ENCODE results near the gene ENGASE. TPM values are rescaled to one million over a fixed set of nuclear protein-coding genes. Genes with fewer than 3 reads are reported as not detected.

The ENGASE gene
- total RNA-seq, 1 donor from 2014 or later = 76.2 TPM

DNA sequence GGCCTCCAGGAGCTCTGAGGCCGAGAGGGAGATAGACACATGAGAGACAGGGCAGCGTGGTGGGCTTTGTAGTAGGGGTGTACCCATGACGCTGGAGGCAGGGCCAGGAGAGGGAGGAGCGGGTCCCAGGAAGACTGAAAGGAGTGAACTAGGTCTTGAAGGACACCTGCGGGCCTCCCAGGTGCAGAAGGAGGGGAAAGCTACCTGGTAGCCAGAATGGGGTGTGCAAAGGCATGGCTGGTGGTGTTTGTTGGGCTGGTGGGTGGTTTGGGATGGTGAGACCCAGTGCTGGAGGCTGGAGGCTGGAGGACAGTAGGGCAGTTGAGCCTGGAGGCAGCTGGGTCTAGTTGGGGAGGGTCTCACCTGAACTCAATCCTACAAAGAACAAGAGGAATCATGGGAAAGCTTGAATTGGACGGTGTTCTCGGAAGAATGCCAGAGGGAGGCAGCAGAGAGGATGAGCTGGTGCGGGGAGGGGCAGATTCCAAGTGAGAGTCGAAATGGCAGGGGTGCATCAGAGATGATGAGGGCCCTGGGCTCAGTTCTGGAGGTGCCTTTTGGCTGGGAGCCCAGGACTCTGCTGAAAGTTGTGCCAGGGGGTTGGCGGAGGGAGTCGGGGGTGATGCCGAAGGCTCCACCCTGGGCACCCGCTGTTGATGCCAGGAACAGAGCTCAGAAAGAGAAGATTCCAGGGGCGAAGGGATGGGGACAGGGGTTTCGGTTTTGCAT, 29.5 kb upstream of the ENGASE start:
- H3K4me3 Mint-ChIP-seq = no peak overlapping the region
- H3K27ac Mint-ChIP-seq = no peak overlapping the region
- H3K36me3 Mint-ChIP-seq = peaks cover under 1% of the 10 kb centered on the region
- H3K4me1 Mint-ChIP-seq = peaks cover 7% of the 10 kb centered on the region
- no peak for DNase-seq (ENCODE audit: low spot score in 2 of 2, unreplicated experiment in 2 of 2)
- H3K9me3 Mint-ChIP-seq = no peaks in the 10 kb centered on the region
- peaks cover 12% of the 10 kb centered on the region for H3K27me3 Mint-ChIP-seq (ENCODE audit: low read depth)
- TF ChIP-seq, protein P1, sequence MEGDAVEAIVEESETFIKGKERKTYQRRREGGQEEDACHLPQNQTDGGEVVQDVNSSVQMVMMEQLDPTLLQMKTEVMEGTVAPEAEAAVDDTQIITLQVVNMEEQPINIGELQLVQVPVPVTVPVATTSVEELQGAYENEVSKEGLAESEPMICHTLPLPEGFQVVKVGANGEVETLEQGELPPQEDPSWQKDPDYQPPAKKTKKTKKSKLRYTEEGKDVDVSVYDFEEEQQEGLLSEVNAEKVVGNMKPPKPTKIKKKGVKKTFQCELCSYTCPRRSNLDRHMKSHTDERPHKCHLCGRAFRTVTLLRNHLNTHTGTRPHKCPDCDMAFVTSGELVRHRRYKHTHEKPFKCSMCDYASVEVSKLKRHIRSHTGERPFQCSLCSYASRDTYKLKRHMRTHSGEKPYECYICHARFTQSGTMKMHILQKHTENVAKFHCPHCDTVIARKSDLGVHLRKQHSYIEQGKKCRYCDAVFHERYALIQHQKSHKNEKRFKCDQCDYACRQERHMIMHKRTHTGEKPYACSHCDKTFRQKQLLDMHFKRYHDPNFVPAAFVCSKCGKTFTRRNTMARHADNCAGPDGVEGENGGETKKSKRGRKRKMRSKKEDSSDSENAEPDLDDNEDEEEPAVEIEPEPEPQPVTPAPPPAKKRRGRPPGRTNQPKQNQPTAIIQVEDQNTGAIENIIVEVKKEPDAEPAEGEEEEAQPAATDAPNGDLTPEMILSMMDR (IDR thresholded peaks at IDR 0.05; ENCODE audit: unreplicated experiment) = no peak

DNA sequence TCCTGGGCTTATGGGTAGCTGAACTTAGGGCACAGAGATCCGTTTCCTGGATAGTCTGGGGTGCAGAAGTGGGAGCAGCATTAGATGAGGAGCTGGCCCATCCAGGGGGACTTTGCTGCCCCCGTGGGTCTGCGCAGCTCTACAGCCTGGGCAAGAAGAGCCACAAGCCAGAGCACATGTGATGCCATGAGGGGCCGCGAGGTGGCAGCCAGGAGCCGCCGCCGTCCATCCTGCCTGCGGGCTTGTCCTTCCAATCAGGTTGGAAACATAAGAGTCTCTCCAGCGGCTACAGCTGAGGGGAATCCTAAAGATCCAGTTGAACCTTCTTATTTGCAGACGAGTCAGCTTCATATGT, 28.8 kb upstream of the ENGASE start:
- Mint-ChIP-seq H3K4me3 (no peak overlapping the region), H3K27me3 (ENCODE audit: low read depth) (peaks cover 12% of the 10 kb centered on the region), H3K4me1 (peaks cover 7% of the 10 kb centered on the region), H3K36me3 (peaks cover 2% of the 10 kb centered on the region), H3K27ac (no peak overlapping the region), H3K9me3 (no peaks in the 10 kb centered on the region)
- TF ChIP-seq, protein P1 (IDR thresholded peaks at IDR 0.05; ENCODE audit: unreplicated experiment) = peak; percentile 84
- peak in 1 of 2 experiments; percentile 85 for DNase-seq (ENCODE audit: low spot score in 2 of 2, unreplicated experiment in 2 of 2)

DNA sequence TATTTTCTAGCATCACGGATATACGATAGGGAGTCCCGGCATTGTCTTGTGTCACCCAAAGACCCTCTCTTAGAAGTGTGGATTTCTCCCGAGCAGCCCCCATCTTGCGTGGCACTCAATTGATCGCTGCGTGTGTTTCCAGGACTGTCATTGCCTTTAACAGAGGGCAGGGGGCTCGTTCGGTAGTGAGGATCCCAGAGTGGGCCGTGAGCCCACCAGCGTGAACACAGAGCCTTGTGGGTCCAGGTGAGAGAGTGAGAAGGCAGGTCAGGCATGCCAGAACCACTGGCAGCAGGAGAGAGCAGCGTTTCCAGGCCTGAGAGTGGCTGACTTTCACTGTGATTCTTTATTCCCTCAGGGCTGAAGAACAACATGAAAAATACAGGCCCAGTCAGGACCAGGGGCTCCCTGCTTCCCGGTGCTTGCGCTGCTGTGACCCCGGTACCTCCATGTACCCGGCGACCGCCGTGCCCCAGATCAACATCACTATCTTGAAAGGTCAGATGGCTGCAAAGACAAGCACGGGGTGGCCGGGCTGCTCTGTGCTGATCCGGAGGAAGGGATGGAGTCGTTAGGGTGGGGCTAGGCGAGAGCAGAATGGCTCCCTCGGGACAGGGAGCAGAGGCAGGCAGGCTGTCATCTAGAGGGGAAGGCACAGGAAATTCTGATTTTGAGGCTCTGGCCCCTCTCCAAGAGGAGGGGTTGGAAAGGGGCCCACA, 28.3 kb upstream of the ENGASE start:
- peaks cover 7% of the 10 kb centered on the region for H3K4me1 Mint-ChIP-seq
- H3K4me3 Mint-ChIP-seq = no peak overlapping the region
- H3K27ac Mint-ChIP-seq = no peak overlapping the region
- H3K9me3 Mint-ChIP-seq = peaks cover 4% of the 10 kb centered on the region
- TF ChIP-seq, protein P1 (IDR thresholded peaks at IDR 0.05; ENCODE audit: unreplicated experiment) = no peak
- peaks cover 2% of the 10 kb centered on the region for H3K36me3 Mint-ChIP-seq
- H3K27me3 Mint-ChIP-seq (ENCODE audit: low read depth) = peaks cover 12% of the 10 kb centered on the region
- no peak for DNase-seq (ENCODE audit: low spot score in 2 of 2, unreplicated experiment in 2 of 2)

DNA sequence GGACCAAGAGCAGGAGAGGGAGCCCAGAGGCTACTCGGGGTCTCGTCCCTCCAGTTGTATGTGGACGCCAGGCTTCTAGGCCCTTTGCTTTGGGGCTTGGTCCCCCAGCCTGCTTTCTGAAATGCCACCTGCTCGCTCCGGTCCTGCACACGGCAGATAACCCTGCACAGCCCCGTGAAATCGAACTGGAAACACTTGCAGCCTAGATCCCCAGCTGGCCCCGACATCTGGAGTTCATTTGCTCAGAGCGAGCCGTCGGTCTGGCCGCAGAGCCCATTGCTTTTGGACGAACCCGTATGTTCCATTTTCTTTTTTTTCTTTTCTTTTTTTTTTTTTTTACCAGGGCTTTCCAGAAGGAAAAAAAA, 27.7 kb upstream of the ENGASE start:
- no peak overlapping the region for H3K4me3 Mint-ChIP-seq
- no peak for DNase-seq (ENCODE audit: low spot score in 2 of 2, unreplicated experiment in 2 of 2)
- peaks cover 2% of the 10 kb centered on the region for H3K36me3 Mint-ChIP-seq
- TF ChIP-seq, protein P1 (IDR thresholded peaks at IDR 0.05; ENCODE audit: unreplicated experiment) = no peak
- peaks cover 12% of the 10 kb centered on the region for H3K27me3 Mint-ChIP-seq (ENCODE audit: low read depth)
- peaks cover 8% of the 10 kb centered on the region for H3K9me3 Mint-ChIP-seq
- no peak overlapping the region for H3K27ac Mint-ChIP-seq
- H3K4me1 Mint-ChIP-seq = peaks cover 7% of the 10 kb centered on the region

DNA sequence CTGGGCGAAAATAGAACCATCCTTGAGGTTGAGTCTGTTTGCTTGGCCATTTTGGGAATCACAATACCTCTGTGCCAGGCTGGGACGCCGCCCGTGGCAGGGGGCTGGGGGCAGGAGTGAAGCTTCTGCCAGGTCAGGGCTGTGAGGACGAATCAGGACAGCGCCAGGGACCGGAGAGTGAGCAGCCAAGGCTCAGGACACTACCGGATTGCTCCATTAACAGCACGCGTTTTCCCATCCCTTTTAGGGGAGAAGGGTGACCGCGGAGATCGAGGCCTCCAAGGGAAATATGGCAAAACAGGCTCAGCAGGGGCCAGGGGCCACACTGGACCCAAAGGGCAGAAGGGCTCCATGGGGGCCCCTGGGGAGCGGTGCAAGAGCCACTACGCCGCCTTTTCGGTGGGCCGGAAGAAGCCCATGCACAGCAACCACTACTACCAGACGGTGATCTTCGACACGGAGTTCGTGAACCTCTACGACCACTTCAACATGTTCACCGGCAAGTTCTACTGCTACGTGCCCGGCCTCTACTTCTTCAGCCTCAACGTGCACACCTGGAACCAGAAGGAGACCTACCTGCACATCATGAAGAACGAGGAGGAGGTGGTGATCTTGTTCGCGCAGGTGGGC, 27.2 kb upstream of the ENGASE start:
- Mint-ChIP-seq H3K4me1 (peaks cover 7% of the 10 kb centered on the region), H3K9me3 (peaks cover 13% of the 10 kb centered on the region), H3K4me3 (no peak overlapping the region), H3K27me3 (ENCODE audit: low read depth) (peaks cover 12% of the 10 kb centered on the region), H3K27ac (no peak overlapping the region), H3K36me3 (peaks cover 2% of the 10 kb centered on the region)
- TF ChIP-seq, protein P1 (IDR thresholded peaks at IDR 0.05; ENCODE audit: unreplicated experiment) = no peak
- DNase-seq (ENCODE audit: low spot score in 2 of 2, unreplicated experiment in 2 of 2) = no peak
